Measurements from ENCODE around the gene KCNG2.

KCNG2 gene

DNA sequence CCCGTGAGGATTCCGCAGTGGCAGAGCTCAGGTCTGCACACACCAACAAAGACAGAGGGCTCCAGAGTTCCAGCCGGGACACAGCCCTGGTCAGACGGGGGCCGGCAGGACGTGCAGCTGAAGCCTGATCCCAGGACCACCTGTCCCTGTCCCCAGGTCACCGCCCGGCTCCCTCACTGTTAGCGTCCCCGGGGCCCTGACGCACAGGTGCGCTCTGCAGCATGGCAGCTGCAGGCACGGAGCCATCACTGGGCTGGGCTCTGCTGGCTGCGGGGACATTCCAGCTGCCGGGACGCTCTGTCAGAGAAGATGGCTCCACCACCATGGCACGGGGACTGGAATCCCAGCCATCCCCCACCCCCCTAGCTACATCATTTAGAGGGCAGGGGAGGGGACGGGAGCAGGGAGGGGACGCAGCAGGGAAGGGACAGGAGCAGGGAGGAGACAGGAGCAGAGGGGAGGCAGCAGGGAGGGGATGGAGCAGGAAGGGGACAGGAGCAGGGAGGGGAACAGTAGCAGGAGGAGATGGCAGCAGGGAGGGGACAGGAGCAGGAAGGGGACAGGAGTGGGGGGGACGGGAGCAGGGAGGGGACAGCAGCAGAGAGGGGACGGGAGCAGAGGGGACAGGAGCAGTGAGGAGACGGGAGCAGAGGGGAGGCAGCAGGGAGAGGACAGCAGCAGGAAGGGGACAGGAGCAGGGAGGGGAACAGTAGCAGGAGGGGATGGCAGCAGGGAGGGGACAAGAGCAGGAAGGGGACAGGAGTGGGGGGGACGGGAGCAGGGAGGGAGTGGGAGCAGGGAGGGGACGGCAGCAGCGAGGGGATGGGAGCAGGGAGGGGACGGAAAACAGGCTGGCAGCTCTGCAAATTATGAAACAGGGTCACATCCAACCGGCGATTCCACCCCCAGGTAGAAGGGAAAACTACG is 113.9 kb downstream of the KCNG2 start:
- no peak overlapping the region for H3K27ac ChIP-seq

DNA sequence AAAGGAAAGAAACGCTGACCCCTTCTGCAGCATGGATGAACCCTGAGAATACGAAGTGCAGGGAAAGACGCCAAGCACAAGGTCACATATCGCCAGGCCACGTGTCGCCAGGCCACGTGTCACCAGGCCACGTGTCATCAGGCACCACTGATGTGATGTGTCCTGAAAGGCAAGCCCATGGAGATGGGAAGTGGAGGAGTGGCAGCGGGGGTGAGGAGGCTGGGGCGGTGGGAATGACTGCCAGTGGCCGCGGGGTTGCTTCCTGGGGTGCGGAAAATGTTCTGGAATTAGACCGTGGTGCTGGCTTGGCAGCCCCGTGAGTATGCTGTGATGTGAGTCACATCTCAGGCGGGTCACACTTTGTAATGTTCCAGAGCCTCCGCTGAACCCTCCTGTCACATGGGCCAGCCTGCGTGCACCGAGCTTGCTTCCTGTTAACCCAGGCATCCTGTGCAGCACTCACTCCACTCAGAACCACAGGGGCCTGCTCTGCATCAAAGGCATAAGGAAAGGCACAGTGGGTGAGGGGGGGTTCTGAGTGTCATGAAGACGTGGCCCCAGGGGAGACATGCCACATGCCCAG is 114.8 kb downstream of the KCNG2 start:
- peaks cover 30 to 62% (median 58%) of the 10 kb centered on the region in 3 donors for H3K36me3 ChIP-seq
- intact Hi-C loops (cut with DNase I; ENCODE audit: low total_unique reads), result no loop called here
- H3K4me3 ChIP-seq, result no peak overlapping the region
- no peaks in the 10 kb centered on the region for H3K4me1 ChIP-seq
- H3K9me3 ChIP-seq, result no peaks in the 10 kb centered on the region
- DNase-seq, result peak; percentile 18 to 54
- no peak overlapping the region for H3K27ac ChIP-seq
- no peaks in the 10 kb centered on the region for H3K27me3 ChIP-seq
- TF ChIP-seq, protein P1, sequence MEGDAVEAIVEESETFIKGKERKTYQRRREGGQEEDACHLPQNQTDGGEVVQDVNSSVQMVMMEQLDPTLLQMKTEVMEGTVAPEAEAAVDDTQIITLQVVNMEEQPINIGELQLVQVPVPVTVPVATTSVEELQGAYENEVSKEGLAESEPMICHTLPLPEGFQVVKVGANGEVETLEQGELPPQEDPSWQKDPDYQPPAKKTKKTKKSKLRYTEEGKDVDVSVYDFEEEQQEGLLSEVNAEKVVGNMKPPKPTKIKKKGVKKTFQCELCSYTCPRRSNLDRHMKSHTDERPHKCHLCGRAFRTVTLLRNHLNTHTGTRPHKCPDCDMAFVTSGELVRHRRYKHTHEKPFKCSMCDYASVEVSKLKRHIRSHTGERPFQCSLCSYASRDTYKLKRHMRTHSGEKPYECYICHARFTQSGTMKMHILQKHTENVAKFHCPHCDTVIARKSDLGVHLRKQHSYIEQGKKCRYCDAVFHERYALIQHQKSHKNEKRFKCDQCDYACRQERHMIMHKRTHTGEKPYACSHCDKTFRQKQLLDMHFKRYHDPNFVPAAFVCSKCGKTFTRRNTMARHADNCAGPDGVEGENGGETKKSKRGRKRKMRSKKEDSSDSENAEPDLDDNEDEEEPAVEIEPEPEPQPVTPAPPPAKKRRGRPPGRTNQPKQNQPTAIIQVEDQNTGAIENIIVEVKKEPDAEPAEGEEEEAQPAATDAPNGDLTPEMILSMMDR (IDR thresholded peaks at IDR 0.05), result no peak

More for the DNA sequence above, 113.9 kb downstream of the KCNG2 start:
- Histone ChIP-seq H3K4me3 (no peak overlapping the region), H3K36me3 (peaks cover 21 to 53% (median 49%) of the 10 kb centered on the region in 3 donors), H3K4me1 (no peaks in the 10 kb centered on the region), H3K9me3 (no peaks in the 10 kb centered on the region), H3K27me3 (no peaks in the 10 kb centered on the region)
- intact Hi-C loops (cut with DNase I; ENCODE audit: low total_unique reads), result no loop called here
- TF ChIP-seq, protein P1 (IDR thresholded peaks at IDR 0.05), result no peak
- DNase-seq, result peak; percentile 17 to 61

DNA sequence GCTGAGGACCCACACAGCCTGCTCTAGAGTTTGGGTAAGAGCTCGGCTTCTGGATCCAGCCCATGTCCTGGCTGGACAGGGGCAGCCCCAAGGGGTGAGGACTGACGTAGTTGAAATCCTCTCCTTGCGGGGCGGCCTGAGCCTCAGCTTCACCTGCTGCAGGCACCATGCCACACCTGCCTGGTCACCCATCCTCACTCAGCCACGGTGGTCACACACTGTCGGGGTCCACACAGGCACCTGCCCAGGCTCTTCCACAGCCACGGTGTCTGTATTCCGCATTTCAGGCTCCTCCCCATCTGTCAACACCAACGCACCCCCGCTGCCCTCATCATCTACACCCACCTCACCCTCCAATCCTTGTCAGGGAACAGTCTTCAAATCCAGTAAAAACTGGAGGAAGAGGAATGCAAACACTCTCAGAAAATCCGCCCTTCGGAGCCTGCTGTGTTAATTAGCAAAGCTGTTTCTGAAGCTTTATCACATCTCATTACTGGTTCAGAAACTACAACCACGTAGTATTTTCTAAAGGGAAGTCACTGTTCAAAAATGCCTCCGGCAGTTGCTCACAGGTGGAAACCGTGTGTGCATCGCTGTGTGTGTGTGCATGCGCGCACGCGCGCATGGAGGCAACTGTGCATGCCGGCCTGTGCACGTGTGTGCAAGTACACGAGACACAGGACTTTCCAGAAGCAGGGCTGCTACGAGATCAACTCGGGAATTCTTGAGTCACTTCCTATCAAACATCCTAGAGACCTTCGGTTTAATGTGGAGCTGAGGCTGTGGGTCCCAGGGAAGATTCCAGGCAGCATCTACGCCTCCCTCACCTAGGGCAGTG is 115.5 kb downstream of the KCNG2 start:
- Histone ChIP-seq H3K27ac (no peak overlapping the region), H3K36me3 (peaks cover 31 to 69% (median 64%) of the 10 kb centered on the region in 3 donors), H3K4me3 (no peak overlapping the region), H3K27me3 (no peaks in the 10 kb centered on the region), H3K4me1 (no peaks in the 10 kb centered on the region), H3K9me3 (no peaks in the 10 kb centered on the region)
- no peak for DNase-seq
- TF ChIP-seq, protein P1 (IDR thresholded peaks at IDR 0.05), result no peak
- intact Hi-C loops (cut with DNase I; ENCODE audit: low total_unique reads), result no loop called here

DNA sequence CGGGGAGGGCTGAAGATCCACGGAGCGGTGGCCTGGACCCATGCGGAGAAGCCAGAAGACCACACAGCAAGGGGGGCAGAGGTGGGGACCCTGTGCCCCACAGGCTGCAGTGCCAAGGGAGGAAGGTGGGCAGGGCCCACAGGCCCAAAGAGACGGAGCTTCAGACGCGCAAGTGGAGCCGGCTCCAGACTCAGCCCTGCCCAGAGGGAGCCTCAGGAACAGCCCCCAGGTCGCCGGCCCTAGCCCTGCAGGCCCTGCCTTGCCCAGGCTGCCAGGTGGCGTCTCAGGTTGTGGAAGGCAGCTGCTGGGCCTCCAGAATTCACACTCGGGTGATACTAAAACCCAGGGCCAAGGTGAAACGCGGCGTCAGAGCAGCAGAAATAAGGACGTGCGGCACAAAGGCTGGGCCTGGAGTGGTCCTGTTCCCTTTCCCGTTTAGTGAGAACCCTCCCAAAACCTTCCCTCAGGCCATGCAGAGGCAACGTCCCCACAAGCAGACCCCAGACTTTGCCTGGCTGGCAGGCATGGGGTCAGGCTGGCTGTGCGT is 116.9 kb downstream of the KCNG2 start:
- TF ChIP-seq, protein P1 (IDR thresholded peaks at IDR 0.05), result no peak
- Histone ChIP-seq H3K4me1 (no peaks in the 10 kb centered on the region), H3K9me3 (no peaks in the 10 kb centered on the region), H3K4me3 (no peak overlapping the region), H3K36me3 (peaks cover 34 to 74% (median 72%) of the 10 kb centered on the region in 3 donors), H3K27me3 (no peaks in the 10 kb centered on the region), H3K27ac (no peak overlapping the region)
- no peak for DNase-seq
- intact Hi-C loops (cut with DNase I; ENCODE audit: low total_unique reads), result no loop called here
